Activated gamma-delta T cell treated with anti-CD3 and anti-CD28 coated beads, Interleukin-2, amount 50 U/mL, for 16 hours (primary cell): ENCODE results near the gene QSOX2.
A peak's percentile ranks its signal among the peaks of the same experiment; 100 is the strongest.

Source experiments
- DNase-seq: peaks from one replicate; pipeline ENCODE4 v3.0.0-alpha.2; 2020; ENCODE audit warnings: low read depth

QSOX2 gene, protein sequence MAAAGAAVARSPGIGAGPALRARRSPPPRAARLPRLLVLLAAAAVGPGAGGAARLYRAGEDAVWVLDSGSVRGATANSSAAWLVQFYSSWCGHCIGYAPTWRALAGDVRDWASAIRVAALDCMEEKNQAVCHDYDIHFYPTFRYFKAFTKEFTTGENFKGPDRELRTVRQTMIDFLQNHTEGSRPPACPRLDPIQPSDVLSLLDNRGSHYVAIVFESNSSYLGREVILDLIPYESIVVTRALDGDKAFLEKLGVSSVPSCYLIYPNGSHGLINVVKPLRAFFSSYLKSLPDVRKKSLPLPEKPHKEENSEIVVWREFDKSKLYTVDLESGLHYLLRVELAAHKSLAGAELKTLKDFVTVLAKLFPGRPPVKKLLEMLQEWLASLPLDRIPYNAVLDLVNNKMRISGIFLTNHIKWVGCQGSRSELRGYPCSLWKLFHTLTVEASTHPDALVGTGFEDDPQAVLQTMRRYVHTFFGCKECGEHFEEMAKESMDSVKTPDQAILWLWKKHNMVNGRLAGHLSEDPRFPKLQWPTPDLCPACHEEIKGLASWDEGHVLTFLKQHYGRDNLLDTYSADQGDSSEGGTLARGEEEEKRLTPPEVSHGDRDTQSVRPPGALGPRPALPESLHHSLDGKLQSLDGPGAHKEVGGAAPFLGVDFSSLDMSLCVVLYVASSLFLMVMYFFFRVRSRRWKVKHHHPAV

DNA sequence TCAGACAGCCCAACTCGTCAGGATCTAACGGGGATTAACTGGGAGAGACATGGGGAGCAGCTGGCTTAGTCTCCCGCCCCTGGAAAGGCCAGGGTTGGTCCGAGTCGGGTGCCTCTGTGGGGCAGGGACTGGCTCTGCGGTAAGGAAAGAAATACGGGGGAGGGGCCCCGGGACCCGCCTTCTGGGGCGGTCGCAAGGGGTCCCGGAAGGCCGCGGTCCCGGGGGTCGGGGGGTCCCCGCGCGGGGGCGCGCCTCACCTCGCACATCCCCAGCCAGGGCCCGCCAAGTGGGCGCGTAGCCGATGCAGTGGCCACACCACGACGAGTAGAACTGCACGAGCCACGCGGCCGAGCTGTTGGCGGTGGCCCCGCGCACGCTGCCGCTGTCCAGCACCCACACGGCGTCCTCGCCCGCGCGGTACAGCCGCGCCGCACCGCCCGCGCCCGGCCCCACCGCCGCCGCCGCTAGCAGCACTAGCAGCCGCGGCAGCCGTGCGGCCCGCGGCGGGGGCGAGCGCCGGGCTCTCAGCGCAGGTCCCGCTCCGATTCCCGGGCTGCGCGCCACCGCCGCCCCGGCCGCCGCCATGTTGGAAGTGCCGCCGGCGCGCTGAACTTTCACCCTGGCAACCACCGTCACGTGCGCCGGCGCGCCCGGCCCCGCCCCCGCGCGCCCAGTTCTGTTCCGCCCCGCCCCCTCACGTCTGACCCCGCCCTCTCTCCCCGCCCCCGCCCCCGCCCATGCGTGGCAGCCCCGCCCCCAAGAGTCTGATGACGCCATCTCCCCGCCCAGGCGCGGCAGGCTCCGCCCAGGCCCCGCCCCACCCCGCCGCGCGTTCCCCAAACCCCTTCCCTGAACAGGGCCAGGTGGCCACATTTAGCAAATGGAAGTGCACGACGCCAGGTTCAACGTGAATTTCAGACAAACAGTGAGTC is at the start of gene QSOX2:
Gene QSOX2 (minus strand): TSS at position 594 of the 932 bp plus-strand sequence. CDS start 9 bp downstream, at position 585.
- peak; percentile 72 for DNase-seq

DNA sequence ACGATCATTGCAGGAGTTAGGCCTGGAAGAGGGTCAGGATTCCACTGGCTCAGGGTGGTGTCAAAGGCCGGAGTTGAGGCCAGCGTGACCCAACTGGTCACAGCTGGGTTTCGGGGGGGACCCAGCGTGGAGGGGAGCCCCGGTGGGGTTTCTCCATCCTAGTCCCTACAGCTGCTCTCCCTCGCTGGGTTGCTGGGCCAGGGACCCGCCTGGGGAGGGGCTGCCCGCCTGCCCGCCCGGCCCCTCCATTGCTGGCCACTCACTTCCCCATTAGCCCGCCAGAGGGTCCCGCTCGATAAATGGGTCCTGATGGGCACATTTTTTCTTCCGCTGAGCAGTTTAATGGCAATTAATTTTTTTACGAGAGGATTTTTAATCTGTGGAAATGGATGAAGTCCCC is 49.4 kb upstream of the QSOX2 start:
- no peak for DNase-seq

DNA sequence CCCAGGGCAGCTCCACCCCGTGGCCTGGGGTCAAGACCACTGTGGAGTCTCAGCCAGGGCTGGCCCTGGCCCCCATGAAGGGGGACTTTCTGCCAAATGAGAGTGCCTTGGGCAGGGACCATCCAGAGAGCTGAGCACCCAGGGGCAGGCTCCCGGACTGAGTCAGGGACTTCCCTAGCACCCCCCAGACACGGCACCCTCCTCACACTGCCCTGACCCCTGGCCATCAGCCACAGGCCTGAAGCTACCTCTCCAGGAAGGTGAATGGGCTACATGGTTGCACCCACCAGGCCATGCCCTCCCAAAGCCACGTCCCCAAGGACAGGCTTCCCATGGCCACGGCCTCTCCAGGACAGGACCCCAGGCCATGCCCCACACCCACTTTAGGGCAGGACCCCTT is 48.8 kb upstream of the QSOX2 start:
- no peak for DNase-seq

DNA sequence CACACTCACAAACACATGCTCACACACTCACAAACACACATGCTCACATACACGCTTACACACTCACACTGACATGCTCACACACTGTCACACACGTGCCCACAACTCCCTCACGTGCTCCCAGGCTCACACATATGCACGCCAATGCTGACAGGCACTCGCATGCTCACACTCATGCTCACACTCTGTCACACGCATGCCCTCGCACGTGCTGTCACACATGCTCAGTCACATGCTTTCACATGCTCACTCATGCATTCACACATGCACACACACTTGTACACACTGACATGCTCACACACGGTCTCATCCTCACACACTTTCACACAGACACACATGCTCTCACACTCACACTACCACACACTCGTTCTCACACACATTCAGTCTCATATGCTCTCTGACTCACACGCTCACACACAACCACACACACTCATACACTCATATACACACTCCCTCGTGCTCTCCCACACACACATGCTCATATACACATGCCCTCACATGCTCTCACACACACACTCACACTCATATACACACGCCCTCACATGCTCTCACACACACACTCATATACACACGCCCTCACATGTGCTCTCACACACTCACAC is 48.0 kb upstream of the QSOX2 start:
- no peak for DNase-seq

DNA sequence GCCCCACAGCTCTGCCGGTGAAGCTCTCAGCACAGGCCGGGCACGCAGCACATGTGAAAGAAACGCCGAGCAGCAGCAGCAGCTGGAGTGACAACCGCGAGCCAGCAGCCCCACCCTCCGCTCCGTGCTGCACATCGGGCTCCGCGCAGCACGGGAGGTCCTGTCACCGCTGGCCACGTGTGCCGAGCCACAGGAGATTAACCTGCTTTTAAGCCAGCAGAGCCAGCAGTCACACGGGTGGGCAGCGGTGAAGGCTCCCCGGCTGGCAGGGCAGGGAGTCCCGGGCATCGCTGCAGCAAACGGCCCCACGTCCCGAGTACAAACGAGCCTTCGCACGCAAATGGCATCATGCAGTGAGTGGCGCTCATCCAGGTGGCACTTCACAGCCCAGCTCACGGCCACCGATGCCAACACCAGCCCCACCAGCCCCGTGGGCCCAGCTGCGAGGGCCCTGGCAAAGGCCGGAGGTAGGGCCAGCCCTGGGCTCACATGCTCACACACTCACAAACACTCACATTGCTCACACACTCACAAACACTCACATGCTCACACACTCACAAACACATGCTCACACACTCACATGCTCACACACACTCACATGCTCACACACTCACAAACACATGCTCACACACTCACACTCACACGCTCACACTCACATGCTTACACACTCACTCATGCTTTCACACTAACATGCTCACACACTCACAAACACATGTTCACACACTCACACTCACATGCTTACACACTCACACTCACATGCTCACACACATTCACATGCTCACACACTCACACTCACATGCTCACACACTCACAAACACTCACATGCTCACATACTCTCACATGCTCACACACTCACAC is 47.2 kb upstream of the QSOX2 start:
- DNase-seq, result no peak

DNA sequence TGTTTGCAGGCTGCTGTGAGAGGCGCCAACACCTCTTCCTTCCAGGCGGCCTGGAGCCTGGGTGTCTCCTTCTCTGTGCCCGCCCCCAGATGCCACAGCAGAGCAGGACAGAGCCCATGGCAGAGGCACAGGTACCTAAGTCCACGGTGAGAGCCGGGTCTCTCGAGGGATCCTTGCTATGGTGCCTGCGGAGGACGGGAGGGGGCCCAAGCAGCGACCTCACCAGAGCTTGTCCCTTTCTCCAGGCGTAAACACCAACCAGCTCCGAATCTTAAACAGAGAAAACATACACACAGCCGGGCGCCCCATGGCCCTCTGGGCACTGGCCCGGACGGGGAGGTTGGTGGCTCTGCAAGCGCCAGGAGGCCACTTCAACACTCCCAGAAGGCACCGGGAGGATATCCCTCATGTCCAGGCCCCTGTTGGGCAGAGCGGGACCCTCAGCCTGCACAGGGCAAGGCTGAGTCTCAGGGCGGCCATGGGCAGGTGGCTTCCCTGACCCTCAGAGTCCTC is 46.5 kb upstream of the QSOX2 start:
- DNase-seq, result no peak

DNA sequence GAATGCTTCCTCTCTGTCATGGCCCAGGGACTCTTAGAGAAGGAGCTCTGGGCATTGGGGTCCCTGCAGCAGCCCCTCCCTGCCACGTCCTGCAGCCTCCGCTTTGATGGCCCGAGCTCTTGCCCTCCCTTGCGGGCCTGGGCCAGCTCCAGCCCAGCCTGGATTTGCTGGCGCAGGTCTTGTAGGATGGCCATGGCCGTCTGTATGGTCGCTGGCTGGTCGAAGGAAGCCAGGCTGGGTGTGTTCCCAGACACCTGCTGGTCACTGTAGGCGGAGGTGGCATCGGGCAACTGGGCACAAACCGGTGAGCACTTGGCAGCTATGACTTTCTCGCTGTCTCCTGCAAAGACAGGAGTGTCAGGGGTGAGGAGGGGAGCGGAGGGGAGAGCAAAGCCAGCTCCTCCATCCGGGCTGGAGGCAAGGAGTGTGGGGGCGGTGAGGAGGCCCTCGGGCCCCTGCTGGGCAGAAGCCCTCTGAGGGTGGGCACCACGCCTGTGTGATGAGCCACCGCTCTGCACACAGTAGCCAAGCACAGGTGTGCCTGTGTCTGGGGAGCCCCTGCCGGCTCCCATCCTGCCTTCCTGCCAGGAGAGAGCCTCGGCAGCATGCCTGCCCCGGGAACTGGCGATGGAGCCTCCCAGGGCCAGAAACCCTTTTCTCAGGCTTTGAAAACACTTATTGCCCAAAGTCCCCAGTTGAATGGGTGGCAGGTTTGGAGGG is 45.9 kb upstream of the QSOX2 start:
- no peak for DNase-seq

DNA sequence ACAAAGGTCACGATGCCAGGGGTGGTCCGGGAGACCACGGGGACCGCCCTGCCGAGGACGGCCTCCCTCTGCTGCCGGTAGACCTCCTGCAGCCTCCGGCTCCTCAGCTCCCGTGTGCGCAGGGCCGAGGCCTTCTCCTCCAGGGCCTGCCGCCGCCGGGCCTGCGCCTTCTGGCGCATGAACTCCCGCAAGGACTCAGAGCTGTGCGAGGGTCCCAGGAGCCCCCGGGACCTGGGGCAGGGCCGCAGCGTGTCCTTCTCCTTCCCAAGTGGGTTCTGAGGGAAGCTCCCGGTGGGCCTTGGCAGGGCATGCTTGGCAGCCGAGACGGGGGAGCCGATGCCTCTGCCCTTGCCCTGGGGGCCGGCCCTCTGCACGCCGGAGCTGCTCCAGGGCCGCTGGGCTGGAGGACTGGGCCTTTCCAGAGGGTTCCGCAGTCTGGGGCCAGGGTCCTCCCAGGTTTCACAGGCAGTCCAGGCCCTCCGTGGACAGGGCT is 44.9 kb upstream of the QSOX2 start:
- DNase-seq, result no peak

DNA sequence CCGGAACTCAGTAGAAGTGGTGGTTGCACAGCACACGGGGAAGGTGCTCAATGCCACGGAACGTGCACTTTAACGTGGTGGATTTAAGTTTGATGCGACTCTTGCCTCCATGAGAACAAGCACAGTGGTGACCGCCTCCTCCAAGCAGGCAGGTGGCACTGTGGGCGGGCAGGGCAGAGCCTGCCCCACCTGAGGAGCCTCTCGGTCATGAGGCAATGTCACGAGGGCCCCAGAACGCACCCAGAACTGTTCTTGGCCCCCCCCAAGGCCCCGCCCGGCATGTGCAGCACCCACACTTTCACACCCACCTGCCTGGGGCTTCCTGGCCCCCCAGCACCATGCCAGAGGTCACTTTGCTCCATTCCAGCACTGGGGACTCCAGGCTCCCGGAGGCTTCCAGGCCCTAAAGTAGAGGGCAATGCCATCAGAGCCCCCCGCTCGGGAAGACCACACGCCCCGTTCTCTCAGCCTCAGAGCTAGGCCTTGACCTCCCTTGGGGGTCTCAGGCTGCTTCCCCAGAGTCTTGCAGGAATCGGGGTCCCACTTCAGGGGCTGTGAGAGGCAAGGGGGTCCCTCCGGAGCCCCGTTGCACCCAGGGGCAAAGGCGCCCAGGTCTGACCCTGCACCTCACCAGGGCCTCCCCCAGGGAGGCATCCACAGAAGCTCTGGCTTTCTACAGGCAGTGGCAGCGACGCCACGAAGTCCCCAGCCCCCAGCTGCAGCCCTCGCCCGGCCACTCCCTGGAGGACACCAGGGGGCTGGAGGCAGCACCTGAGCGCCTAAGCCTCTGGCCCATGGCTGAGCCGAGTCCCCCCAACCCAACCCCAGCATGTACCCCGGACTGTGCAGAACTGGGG is 44.3 kb upstream of the QSOX2 start:
- DNase-seq, result no peak

DNA sequence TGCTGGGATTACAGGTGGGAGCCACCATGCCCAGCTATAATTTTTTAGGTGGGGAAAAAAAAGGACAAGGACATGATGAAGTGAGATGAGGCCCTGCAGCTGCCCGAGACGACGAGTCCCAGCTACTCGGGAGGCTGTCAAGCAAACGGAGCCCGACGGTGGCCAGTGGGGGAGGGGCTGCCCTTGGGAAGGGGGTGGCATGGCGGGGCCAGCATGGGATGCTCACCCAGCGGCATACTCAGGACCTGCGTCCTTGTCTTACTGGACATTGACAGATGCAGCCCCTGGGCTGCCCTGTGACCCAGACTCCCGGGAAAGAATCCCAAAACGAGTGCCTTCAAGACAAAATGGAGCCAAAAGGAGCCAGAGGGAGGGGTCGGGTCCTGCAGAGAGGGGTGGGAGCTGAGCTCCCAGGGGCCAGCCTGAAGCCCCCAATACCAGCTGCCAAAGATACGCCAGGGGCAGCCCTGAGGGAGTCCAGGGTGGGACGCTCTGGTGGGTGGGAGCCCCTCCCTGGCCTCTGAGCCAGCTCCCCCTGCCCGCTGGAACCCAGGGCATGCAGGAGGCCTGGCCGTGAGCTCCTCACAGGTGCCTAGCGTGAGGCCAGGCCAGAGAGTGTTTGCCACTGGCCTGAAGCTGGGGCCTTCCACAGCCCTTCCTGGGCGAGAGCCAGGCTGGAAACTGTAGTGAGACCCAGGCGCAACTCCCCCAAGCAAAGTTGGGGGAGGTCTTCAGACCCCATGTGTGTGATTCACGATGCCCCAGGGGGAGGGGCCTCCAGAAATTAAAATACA is 42.5 kb upstream of the QSOX2 start:
- DNase-seq, result no peak

DNA sequence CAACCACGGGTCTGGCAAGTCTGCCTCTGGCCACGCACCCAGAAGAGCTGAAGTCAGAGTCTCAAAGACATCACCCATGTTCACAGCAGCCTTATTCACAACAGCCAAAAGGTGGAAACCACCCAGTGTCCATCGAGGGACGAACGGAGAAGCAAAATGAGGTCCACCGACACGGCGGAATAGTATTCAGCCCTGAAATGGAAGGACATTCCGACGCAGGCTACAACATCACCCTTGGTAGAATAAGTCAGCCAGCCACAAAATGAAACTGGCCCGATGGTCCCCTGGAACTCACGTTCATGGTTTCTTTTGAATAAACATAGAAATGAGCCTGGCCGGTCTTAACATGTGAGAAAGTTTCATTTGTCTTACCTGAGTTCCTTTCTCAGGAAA is 41.4 kb upstream of the QSOX2 start:
- no peak for DNase-seq

DNA sequence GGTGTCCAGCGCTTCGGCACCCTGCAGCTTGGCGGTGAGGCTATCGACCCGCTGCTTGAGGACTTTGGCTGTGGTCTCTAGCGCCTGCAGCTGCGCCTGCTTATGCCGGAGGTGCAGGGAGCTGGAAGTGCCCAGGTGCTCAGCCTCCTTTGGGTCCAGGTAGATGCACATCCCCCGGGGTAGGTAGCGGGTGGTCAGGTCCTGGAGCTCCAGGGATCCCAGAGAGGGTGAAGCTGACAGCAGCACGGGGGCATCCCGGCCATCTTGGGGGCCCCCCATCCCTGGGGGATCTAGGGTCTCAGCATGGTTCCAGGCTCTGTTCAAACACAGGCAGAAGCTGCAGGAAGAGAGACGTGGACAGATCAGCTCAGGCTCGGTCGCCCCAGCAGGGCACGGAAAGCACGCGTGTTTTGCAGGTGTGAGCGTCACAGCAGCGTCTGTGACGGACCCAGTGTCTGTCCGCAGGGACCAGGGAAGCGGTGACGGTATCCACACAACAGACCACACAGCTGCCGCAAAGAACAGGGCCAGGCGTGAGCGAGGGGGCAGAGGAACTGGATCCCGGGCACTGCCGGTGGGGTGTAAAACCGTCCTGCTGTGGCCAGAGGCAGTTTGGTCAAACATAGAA is 40.9 kb upstream of the QSOX2 start:
- DNase-seq, result no peak

DNA sequence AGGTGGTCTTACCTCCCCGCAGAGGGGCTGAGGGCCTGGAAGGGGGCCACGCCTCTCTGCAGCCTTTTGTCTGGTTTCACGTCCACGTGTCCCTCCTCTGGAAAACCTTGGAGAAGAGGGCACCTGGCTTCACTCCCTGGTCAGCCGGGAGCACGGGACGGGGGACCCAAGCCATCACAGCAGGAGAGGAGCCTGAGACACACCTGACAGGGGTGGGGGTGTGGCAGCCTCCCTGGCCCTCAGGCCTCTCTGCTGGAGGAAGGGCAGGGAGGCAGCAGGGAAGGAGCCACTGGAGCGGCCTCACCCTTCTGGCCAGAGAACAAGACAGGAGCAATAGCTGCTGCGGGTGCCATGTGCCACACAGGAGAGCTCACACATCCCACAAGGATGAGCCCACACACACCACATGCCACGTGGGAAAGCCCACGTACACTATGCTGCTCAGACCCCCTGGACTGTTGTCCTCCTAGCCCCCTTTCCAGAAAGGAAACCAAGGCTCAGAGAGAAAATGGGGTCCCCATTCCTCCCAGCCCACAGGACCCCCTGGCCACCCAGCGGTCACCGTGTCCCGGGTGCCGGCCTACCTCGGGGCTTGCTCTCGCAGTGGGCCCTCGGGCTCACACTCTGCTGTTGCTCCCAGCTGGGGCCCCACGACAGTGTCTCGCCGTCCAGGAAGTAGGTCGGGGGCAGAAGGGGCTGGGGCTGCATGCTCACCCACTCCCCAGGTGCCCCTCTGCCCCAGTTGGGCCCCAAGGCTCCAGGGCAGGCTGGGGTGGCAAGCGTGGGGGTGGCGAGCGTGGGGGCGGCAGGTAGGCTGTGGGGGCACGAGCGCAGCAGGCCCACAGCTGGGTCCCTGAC is 40.1 kb upstream of the QSOX2 start:
- no peak for DNase-seq

DNA sequence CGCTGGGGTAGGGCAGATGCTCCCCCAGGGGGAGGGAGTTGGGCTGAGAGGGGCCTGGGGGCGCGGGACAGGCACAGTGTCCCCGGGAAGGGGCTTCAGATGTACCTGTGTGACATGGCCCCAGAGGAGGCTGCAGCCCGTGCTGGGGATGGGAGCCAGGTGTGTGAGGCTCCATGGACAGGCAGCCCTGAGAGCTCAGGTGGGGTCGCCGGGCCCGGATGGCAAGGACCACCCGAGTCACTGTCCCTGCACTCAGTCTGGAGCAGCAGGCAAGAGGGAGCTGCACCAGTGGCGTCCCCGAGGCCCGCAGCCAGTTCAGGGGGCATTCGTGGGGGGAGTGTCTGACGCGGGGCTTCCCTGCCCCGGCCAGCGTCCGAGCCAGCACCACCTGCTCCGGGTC is 39.3 kb upstream of the QSOX2 start:
- no peak for DNase-seq

DNA sequence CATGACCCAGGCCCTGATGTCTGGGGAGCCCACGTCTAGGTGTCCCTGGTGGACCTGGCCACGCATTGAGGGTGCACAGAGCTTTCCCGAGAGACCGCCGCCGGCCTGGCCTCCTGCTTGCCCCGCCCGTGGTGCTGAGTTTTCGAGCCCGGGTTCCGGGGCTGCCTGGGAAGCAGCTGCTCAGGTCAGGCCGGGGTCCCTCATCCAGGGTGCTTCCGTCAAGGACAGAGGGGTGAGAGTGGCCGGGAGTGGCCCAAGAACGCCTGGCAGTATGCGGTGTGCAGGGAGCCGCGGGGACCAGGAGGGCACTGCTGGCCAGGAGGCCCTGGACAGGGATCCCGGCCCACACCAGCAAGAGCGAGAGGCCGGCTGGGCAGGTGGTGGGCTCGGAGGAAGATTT is 38.7 kb upstream of the QSOX2 start:
- no peak for DNase-seq

DNA sequence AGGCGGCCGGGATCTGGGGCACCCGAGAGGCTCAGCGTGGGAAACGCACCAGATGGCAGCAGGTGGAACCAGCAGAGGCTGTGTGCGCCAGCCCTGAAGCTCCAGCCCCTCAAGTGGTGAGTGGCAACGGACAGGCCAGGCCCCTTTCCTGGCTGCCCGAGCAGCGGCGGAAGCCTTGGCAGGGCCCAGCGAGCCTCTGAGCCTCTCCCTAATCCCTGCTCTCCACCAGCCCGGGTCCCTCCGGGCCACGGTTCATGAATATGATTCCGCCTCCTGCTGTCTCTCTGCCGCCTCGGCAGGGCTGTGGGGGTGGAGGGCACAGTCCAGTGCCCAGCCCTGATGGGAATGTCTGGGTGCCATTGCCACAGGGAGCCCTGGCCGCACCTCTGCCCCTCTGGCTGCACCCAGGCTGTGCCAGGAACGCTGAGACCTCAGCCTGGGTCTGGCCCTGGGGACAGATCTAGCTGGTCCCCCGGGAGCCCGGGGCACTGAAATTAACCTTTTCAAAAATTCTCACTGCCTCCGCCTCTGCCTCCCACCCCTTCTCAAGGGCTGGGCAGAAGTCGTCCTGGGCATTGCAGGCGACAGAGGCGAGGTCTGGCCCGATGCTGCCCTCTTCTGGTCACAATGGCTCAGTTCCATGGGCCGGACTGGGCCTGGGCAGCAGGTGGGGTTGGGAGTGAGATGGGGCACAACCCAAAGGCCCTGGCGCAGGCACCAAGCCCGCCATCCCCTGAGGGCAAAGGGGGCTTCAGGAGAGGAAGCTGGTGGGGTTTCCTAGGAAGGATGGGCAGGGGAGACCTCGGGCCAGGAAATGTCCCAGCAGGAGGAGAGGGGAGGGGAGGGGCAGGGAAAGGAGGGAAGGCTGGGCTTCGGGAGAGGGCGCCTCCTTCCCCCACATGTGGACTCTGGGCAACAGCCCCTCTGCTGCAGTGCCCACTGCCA is 38.0 kb upstream of the QSOX2 start:
- DNase-seq, result peak; percentile 62
